ENCODE measurements around the gene OSBPL10.

DNA sequence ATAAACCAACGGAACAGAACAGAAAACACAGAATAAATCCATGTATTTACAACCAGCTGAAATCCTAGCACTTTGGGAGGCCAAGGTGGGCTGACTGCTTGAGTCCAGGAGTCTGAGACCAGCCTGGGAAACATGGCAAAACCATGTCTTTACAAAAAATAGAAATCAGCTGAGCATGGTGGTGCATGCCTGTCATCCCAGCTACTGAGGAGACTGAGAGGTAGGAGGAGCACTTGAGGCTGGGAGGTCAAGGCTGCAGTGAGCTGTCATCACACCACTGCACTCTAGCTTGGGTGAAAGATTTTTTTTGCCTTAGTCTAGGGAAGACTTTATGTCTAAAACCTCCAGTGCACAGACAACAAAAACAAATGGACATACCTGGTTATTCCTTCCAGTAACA lies 327.6 kb downstream of the OSBPL10 start:
- TF ChIP-seq POLR2A (IDR thresholded peaks at IDR 0.05) (no peak), CTCF (IDR thresholded peaks at IDR 0.05) (no peak)
